PFSK-1 (cell line): ENCODE data around the gene APC. TPM values are rescaled to one million over a fixed set of nuclear protein-coding genes. Genes with fewer than 3 reads are reported as not detected.
A peak's percentile ranks its signal among the peaks of the same experiment; 100 is the strongest.

Experiments used
- FOXP2 ChIP-seq: optimal IDR thresholded peaks from 2 replicates; pipeline ENCODE3; 2011; ENCODE audit warnings: borderline replicate concordance, control low read depth, inconsistent platforms; ENCODE audit not compliant: insufficient read depth; ENCODE audit errors: extremely low read length, extremely low read depth
- POLR2AphosphoS5 ChIP-seq: IDR thresholded peaks from 2 replicates; pipeline ENCODE4 v1.6.1; 2012; ENCODE audit warnings: low read depth, mild to moderate bottlenecking, control low read depth, low read length, moderate library complexity
- SIN3A ChIP-seq: IDR thresholded peaks from 2 replicates; pipeline ENCODE4 v1.6.1; 2012; ENCODE audit warnings: mild to moderate bottlenecking, low read length, moderate library complexity, borderline replicate concordance; ENCODE audit not compliant: insufficient read depth
- TAF1 ChIP-seq: IDR thresholded peaks from 2 replicates; pipeline ENCODE4 v1.6.1; 2012; ENCODE audit warnings: low read length, control low read depth, borderline replicate concordance; ENCODE audit not compliant: insufficient read depth
- polyA plus RNA-seq: library from polyadenylated mRNA; unstranded; fragments of >200 nt; gene quantifications from one replicate; pipeline ENCODE4 v1.2.1, GENCODE V29; 2012; ENCODE audit warnings: low read depth, missing spikeins; ENCODE audit not compliant: insufficient read length
- TF ChIP-seq, protein P1 (sequence below), 2 experiments: IDR thresholded peaks; 2 replicates each; pipeline versions ENCODE4 v1.6.1 to v1.8.0; 2011 to 2012; ENCODE audit warnings: low read depth in 2 of 2, low read length in 2 of 2, control low read depth in 1 of 2, inconsistent platforms in 1 of 2, mild to moderate bottlenecking in 1 of 2, moderate library complexity in 1 of 2; ENCODE audit not compliant: insufficient read depth in 1 of 2

APC gene
- 5.8 TPM for polyA plus RNA-seq

GRCh38 chr5:112737463-112738190, at the start of gene APC:
APC (plus strand) TSS chr5:112737885; CDS start chr5:112754891, 17,006 bp downstream.
- TF ChIP-seq SIN3A = 0 out of 2 replicates have a peak, but pooled peaks have one; percentile 26
- TF ChIP-seq TAF1 = no peak
- TF ChIP-seq FOXP2 = peak; percentile 81
- TF ChIP-seq, protein P1, sequence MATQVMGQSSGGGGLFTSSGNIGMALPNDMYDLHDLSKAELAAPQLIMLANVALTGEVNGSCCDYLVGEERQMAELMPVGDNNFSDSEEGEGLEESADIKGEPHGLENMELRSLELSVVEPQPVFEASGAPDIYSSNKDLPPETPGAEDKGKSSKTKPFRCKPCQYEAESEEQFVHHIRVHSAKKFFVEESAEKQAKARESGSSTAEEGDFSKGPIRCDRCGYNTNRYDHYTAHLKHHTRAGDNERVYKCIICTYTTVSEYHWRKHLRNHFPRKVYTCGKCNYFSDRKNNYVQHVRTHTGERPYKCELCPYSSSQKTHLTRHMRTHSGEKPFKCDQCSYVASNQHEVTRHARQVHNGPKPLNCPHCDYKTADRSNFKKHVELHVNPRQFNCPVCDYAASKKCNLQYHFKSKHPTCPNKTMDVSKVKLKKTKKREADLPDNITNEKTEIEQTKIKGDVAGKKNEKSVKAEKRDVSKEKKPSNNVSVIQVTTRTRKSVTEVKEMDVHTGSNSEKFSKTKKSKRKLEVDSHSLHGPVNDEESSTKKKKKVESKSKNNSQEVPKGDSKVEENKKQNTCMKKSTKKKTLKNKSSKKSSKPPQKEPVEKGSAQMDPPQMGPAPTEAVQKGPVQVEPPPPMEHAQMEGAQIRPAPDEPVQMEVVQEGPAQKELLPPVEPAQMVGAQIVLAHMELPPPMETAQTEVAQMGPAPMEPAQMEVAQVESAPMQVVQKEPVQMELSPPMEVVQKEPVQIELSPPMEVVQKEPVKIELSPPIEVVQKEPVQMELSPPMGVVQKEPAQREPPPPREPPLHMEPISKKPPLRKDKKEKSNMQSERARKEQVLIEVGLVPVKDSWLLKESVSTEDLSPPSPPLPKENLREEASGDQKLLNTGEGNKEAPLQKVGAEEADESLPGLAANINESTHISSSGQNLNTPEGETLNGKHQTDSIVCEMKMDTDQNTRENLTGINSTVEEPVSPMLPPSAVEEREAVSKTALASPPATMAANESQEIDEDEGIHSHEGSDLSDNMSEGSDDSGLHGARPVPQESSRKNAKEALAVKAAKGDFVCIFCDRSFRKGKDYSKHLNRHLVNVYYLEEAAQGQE (IDR thresholded peaks at IDR 0.05; ENCODE audit: insufficient read depth in 1 of 2, low read depth in 2 of 2, low read length in 2 of 2) = no peak
- TF ChIP-seq POLR2AphosphoS5 = no peak

DNA sequence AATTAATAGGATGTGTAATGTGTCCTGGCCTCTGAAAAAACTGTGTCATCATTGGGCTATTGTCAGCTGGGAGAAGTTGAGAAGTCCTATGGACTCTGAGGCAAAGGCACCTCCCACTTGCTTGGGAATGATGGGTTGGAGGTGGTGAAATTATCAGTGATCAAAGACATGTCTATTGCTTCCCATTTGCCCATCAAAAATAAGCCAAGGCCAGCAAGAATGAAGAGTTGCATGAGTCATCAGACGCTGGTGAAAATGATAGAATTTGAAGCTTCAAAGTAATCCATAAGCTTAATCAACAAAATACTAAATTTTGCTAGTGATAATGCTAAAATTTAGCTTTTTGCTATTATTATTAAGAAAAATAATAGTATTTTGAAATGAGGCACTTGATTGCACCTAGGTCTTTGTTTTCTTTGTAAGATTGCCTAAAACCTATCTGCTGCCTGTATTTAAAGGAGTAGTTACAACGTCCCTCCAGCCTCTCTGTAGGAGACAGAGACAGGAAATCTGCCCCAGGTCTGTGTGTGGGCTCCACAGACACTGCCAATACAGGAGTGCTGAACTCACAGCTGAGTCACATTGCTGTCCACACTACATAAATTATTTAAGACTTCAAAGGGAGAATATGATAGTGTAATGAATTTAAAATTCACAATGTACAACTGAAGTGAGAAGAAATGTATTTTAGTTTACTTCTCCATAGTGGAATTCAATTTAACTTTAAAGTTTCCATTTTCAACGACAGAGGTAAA, 48.4 kb upstream of the APC start:
- TF ChIP-seq, protein P1 (IDR thresholded peaks at IDR 0.05; ENCODE audit: insufficient read depth in 1 of 2, low read depth in 2 of 2, low read length in 2 of 2) = no peak
- TF ChIP-seq POLR2AphosphoS5 = no peak
- TF ChIP-seq TAF1 = no peak
- no peak for TF ChIP-seq SIN3A
- TF ChIP-seq FOXP2 = no peak

- TF ChIP-seq, protein P1 (IDR thresholded peaks at IDR 0.05; ENCODE audit: insufficient read depth in 1 of 2, low read depth in 2 of 2, low read length in 2 of 2) = no peak
- TF ChIP-seq SIN3A = no peak
- no peak for TF ChIP-seq POLR2AphosphoS5
- no peak for TF ChIP-seq TAF1
- TF ChIP-seq FOXP2 = no peak
Measured at GRCh38 chr5:112690605-112691338, 46.9 kb upstream of the APC start.

GRCh38 chr5:112691339-112691680, 46.4 kb upstream of the APC start:
- TF ChIP-seq FOXP2 = no peak
- TF ChIP-seq POLR2AphosphoS5 = no peak
- TF ChIP-seq SIN3A = no peak
- TF ChIP-seq, protein P1 (IDR thresholded peaks at IDR 0.05; ENCODE audit: insufficient read depth in 1 of 2, low read depth in 2 of 2, low read length in 2 of 2) = no peak
- TF ChIP-seq TAF1 = no peak
